GM23248 (cell line): Measurements from ENCODE around the gene ITGB4.

Source experiments
- EZH2 ChIP-seq: fragments of 200-600 bp; sonication (generic); IDR thresholded peaks from 2 replicates; pipeline ENCODE4 v1.6.1; 2018; ENCODE audit warnings: antibody characterized with exemption, mild to moderate bottlenecking; ENCODE audit not compliant: insufficient read depth, poor library complexity, severe bottlenecking
- EZH2phosphoT487 ChIP-seq: fragments of 200-600 bp; sonication (generic); IDR thresholded peaks from 2 replicates; pipeline ENCODE4 v1.6.1; 2018; ENCODE audit warnings: antibody characterized with exemption, moderate library complexity, mild to moderate bottlenecking, low read depth; ENCODE audit not compliant: insufficient read depth

DNA sequence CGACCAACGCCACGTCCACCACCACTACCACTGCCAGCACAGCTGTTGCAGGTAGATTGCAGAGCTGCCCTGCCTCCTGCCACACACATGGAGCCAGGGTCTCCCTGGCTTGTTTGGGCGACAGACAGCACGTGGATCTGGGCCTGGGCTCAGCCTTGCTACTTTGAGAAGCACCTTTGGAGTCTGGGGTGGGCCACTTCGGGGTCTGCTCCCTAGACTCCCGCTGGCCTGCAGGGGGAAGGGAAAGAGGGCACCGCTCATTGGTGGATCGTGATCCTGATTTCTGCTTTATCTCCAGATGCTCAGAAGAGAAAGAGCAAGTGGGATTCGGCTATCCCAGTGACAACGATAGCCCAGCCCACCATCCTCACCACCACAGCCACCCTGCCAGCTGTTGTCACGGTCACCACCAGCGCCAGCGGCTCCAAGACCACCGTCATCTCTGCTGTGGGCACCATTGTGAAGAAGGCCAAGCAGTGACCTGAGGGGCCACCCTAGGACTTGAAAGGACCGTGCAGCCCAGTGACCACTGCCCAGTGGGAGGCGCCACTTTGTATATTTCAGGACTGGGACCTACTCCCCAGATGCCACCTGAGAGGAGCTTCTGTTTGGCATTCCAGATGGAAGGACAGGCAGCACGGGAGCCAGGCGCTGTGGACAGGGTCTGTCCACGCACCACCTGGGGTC lies 15.1 kb upstream of the ITGB4 start:
- TF ChIP-seq EZH2 = no peak
- no peak for TF ChIP-seq EZH2phosphoT487
